HG03565 (cell line): Measurements from ENCODE around the gene GPS1.

Experiments used
- ATAC-seq: cut with Tn5 transposase; IDR thresholded peaks from one replicate; pipeline ENCODE4 v1.9.1; 2021; ENCODE audit warnings: mild to moderate bottlenecking, moderate library complexity; ENCODE audit not compliant: unreplicated experiment

The GPS1 gene

DNA sequence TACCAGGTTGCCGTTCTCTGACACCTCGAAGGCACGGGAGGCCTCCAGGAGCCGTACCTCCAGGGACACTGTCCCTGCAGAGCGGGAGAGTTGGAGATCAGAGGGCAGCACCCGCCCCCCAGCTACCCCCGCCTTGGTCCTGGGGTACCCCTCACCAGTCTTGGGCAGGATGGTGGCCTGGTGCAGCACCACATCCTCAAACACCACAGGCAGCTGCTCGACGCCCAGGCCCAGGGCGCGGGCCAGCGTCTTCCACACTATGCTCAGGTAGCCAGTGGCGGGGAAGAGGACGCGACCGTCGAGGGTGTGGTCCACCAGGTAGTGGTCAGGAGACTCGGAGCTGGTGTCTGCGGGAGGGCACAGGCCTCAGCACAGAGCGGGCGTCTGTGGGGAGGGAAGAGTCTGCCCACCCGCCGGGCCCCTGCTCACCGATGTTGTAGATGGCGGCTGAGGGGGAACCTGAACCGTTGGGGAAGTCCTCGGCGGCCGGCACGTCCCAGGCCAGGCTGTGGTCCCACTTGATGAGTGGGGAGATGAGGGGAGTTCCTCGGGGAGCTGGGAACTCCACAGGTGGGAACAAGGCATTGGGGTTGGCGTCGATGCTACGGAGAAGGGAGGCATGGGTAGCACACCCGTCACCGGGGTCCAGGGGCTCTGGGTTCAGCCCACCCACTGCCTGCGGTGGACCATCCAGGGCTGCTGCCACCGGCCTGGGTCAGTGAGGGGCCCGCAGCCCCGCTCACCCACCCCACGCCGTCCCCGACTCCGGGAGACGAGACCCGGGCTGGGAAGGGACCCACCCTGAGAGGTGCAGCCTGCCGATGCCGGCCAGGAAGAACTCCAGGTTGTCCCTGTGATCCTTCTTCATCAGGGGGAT lies 36.5 kb downstream of the GPS1 start:
- no peak for ATAC-seq

DNA sequence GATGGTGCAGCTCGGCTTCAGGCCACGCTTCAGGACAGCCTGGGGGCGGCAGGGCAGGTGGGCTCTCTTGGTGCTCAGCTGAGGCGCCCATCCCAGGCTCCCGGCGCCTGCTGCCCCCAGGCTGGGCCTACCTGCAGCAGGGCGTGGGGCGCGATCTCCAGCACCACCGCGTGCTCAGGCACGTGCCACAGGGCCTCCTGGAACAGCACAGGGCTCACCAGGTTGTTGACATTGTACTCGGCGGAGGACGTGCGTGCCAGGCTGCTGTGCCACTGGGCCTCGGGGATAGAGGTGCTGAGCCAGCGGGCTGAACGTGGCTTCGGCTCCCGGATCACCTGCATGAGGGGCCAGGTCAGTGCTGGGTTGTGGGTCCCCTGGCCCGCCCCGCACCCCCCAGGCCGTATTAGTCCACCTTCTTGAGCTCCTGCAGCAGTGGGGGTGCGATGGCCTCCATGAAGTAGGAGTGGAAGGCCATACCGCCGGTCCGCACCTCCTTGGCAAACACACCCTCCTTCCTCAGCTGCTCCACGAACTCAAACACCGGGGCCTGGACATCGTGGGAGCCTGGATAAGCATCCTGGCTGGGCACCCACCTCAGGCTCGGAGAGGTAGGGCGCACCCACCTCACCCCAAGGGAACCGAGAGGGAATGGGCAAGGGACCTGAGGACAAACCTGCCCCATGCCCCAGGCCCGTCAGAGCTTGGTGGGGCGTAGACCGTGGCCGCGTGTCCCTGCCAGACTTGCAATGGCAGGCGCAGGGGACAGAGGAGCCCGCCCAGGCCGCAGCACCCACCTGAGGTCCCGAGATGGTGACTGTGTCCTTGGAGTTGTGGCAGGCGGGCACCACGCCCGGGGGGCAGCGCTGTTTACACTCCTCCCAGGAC lies 37.4 kb downstream of the GPS1 start:
- no peak for ATAC-seq

GRCh38 chr17:82089723-82090548 lies 38.2 kb downstream of the GPS1 start:
- no peak for ATAC-seq

GRCh38 chr17:82090549-82091263 lies 39.0 kb downstream of the GPS1 start:
- no peak for ATAC-seq

DNA sequence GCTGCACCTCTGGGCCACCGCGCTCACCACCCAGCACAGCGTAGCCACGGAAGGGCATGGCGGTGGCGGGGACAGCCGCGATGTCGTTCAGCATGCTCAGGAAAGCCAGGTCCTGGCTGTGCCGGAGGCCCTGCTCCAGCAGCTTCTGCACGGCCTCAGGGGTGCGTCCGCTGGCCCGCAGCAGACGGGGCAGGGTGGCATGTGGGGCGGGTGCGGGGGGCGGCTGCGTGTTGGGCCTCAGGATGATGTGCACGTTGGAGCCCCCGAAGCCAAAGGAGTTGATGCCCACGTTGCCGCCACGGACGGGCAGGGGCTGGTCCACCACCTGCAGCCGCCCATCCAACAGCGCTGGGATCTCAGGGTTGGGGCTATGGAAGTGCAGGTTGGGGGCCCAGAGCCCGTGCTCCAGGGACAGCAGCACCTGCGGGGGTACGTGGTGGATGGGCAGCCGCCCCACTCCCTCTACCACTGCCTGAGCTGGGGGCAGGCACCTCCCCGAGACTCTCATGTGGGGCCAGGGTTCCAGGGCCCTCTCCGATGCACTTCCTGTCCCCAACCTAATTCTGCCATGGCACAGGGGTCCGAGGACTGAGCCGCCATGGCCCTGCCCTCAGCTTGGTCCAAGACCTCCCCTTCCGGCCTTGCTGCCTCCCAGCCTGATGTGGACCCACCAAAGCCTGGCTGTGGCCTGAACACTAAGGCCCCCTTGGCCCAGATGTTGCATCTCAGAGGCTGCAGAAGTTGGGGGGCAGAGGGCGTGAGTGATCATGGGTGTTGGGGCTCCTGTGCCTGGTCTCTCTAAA lies 39.8 kb downstream of the GPS1 start:
- ATAC-seq = no peak

DNA sequence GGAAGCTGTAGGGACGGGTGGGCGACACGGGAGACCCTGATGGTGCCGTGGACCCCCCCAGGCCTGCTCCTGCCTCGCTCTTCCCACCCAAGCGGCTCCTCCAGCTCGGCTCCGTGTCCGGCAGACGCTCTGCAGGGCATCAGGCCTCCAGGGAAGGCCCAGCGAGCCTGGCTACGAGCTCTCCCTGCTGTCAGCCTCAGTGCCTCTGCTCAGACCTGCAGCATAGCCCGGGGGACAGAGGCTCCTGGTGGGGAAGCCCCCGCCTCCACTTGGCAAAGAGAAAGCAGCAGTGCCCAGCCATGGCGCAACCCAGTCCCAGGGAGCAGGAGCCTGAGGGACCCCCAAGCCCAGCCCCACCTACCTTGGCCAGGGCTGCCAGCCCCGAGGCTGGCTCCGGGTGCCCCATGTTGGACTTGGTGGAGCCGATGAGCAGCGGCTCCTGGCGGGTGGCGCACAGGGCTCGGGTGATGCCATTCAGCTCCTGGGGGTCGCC lies 40.4 kb downstream of the GPS1 start:
- no peak for ATAC-seq

DNA sequence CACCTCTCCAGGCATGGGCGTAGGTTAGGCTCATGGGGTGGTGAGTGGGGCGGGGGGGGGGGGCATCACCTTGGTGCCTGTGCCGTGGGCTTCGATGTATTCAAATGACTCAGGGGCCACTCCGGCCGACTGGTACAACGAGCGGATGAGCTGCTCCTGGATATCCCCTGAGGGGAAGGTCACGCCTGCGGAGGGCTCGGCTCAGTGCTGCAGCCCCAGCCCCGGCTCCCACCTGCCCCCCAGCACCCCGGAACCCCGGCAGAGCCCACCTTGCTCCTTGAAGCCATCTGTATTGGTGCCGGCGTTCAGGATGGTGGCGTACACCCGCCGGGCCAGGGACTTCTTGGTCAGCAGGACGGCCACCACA lies 40.9 kb downstream of the GPS1 start:
- ATAC-seq = no peak

GRCh38 chr17:82092995-82093751 lies 41.5 kb downstream of the GPS1 start:
- no peak for ATAC-seq

DNA sequence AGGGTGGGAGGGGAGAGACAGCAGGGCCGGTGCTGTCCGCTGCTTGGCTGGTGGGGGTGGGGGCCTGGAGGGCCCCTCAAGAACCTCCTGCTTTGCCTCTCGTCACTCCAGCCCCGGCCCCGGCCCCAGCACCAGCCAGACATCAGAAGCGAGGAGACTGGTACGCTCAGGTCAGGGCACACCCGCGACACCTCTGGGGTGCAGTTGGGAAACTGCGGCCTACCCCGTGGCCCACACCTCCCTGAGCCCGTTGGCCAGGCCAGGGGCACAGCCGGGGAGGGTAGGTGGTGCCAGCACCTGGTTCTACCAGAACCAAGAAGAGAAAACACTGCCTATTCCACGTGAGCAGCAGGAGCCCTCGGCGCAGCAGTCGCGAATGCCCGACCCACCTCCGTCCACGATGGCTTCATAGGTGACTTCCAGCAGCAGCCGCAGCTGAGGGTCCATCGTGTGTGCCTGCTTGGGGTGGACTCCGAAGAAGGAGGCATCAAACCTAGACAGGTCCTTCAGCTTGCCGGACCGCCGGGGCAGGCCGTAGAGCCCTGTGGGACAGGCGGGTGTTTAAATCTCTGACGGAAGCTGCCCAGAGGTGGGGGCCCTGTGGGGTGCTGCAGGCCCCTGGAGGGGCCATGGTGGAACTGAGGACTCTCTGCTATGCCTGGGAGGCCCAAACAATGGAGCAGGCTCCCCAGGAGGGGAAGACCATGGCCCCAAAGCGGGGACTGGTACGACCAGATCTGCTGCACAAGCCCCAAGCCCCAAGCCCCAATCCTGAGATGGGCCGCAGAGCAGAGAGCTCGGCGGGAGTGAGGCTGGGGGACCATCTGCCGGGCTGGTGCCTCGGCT lies 43.5 kb downstream of the GPS1 start:
- ATAC-seq = no peak

- no peak for ATAC-seq
Observed at GRCh38 chr17:82095777-82096708, 44.3 kb downstream of the GPS1 start.

DNA sequence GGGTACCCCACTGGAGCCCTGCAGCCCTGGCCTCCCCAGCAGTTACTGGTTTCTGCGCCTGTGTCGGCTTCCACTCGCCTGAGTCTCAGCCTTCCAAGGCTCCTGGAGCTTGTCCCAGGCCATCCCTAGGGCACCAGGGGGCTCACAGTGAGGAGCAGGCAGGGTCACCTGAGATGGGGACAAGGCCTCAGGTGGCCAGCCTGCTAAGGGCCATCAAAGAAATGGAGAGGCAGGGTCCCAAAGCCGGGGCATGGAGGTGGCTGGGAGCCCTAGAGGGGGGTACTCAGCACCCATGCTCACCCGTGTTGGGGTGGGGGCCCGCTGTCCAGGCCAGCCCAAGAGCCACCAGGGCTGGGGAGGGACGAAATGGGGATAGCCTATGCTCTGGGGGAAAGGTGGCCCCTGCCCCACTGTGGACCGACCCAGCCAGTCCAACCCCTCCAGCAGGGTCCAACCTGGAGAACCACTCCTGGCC lies 45.0 kb downstream of the GPS1 start:
- no peak for ATAC-seq

DNA sequence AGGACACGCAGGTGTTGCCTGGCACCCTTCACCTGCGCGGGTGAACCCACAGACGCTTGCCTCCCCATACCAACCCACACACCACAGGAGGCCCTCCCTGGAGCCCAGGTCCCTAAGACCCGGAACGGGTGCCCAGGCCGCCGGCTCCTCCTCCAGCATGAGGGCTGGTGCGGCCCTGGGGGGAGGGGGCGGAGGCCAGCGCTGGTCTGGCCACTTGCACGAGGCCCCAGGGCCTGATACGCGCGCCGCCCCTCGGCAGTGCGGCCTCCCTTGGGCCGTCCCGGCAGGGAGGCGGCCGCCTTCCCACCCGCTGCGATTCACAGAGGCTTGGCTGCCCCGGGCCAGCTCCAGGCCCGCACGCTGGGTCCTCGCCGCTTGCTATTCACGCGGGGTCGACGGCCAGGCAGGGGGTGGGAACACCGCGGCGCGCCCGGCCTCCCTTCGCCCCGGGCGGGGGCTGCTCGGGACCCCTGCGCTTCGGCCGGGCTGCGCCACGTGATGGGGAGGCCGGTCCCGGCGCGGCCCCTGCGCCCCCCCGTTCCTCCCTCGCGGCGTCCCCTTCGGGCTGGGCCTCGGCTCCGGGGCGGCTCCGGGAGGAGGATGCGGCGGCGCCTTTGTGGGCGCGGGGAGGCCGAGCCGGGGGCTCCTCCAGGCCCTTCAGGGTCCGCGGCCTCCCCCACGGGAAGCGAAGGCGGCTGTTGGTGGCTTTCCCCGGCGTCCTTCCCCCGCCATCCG lies 45.7 kb downstream of the GPS1 start:
- no peak for ATAC-seq

DNA sequence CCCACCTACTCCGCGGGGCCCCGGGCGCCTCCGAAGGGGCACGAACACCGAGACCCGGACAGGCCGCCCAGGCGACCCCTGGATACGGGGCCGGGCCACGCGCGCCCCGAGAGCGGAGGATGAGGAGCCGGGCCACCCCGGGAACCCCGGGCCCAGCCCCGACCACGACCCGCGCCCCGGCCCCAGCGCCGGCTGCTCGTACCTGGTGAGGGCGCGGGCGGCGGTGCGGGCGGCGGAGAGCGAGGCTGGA lies 46.1 kb downstream of the GPS1 start:
- ATAC-seq = peak; percentile 15

GRCh38 chr17:82098169-82098938 lies 46.7 kb downstream of the GPS1 start, which contains the start of gene FASN:
Gene FASN (minus strand): TSS chr17:82098236. CDS start chr17:82096445, 1,791 bp downstream.
- ATAC-seq = peak; percentile 64
